HT-29 (cell line): ENCODE data around the gene CAMK4. TPM values are rescaled to one million over a fixed set of nuclear protein-coding genes. Genes with fewer than 3 reads are reported as not detected.

Experiments used
- DNase-seq: peaks from one replicate; pipeline ENCODE4 v3.0.0-alpha.2; 2015; ENCODE audit warnings: low spot score
- total RNA-seq: library from RNA; depleted of rRNA; stranded (reverse); fragments of >200 nt; shearing (Covaris generic); gene quantifications from 2 replicates; pipeline ENCODE4 v1.2.3, GENCODE V29; 2014

The CAMK4 gene
- total RNA-seq, 1 experiment from 2014 or later, result not detected

GRCh38 chr5:111422747-111423720, 198.8 kb downstream of the CAMK4 start:
- no peak for DNase-seq

DNA sequence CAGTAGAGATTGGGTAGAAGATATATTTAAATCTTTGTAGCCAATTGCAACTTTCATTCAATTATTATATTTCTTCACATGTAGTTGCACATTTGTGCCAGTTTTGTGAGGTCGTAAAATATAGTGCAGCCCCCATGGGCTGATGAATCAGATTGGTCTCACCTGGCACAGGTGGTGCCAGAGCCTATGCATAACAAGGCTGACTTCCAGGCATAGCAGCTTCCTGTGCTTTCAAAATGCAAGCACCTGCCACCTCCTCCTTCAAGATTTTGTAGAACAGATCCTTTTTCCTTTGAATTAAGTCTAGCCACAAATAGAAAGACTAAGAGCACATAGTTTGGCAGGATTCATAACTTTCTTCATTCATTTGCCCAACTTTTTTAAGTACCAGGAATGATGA, 201.0 kb downstream of the CAMK4 start:
- no peak for DNase-seq

- DNase-seq, result no peak
These were observed 203.6 kb downstream of the CAMK4 start for GRCh38 chr5:111427762-111428161.

GRCh38 chr5:111432883-111433536, 208.8 kb downstream of the CAMK4 start:
- no peak for DNase-seq

DNA sequence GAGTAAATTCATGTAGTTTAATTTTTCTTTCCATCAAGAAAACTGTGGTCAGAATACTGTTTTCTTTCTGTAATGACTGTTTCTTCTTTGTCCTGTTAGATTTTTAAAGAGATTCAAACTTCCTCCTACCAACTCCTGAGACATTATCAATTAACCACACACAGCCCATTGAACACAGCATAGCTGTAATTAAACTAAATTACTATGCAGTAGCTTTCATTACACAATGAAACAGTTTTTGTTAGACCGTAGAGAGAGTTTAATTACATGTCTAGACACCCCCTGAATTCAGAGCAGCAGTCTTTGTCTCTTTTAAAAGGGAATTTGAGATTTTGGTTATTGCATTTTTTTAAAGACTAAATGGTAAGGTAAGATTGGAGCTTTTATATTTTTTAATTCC, 210.6 kb downstream of the CAMK4 start:
- no peak for DNase-seq

GRCh38 chr5:111439473-111440075, 215.4 kb downstream of the CAMK4 start:
- no peak for DNase-seq

GRCh38 chr5:111447099-111447498, 222.9 kb downstream of the CAMK4 start:
- DNase-seq, result no peak

DNA sequence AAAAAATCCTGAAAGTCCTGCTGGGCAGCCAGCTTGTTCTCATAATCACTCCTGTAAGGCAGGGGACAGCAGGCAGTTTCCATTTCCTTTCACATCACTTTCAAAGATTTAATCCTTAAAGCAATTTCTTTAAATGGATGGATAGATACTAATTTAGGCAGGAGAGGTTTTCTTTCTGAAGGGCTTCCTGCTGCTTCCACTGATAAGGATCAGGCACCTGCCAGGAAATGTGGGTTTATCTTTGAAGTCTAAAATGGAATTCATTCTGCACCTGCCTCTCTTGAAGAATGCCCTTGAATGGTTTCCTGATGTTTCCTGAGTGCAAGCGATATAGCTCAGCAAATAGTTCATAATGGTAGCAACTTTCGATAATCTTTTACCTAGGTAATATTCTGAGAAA, 223.6 kb downstream of the CAMK4 start:
- no peak for DNase-seq

- no peak for DNase-seq
These were observed 229.1 kb downstream of the CAMK4 start for GRCh38 chr5:111453295-111453694.

- no peak for DNase-seq
These were observed 229.6 kb downstream of the CAMK4 start for GRCh38 chr5:111453747-111454146.

DNA sequence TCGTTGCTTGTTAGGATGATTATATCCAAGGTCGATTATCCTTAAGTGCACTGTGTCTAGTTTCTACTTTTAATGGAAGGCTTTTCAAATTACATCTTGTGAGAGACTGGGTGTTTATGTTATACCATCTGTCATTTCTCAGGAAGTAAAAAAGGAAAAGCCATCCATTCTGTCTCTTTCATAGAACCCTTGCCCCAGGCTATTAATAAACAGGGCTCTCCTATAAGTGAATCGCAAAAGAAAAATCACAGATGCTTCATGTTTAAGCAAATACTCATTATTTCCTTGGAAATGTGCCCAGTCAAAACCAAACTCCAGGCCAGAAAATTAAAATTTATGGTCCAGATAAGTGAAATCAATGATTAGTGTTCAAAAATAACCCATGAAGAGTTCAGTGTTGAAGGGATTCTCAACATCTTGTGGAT, 230.0 kb downstream of the CAMK4 start:
- no peak for DNase-seq

DNA sequence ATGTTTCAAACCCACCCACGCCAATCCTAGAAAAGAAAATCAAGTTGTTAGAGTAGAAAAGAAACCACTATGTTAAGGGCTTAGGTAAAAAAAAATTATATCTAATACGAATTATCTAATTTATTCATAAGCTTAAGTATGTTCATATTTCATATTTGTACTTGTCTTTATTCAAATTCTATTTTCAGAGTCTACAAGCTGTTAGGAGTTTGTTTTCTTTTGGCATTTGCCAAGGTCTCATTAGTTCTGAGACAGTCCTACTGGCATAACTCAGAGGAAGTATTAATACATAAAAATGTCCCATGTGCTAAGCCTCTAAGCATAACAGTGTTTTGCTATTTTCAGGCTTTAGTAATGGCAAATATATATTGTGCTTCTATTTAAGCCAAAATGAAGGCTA, 230.6 kb downstream of the CAMK4 start:
- DNase-seq, result no peak

GRCh38 chr5:111461255-111461671, 237.1 kb downstream of the CAMK4 start:
- peak; percentile 16 for DNase-seq

DNA sequence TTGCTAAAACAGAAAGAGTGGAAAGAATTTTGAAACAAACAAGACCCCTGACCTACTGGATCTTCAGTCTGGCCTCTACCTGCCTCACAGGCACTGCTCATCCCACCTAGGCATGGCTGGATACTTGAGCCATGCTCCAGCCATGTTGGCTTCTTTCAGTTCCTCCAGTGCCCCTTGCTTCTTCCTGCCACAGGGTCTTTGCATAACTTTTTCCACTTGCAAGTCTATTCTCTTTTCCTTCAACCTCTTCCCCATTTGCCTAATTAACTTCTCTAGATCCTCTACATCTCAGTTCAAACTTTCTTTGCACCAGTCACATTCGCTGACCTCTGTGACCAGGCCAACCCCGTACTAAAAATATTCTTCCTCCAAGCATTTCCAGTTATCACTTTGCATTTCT, 237.8 kb downstream of the CAMK4 start:
- DNase-seq, result no peak

GRCh38 chr5:111463311-111463710, 239.1 kb downstream of the CAMK4 start:
- no peak for DNase-seq

- no peak for DNase-seq
These were observed 245.2 kb downstream of the CAMK4 start for GRCh38 chr5:111469293-111469896.

DNA sequence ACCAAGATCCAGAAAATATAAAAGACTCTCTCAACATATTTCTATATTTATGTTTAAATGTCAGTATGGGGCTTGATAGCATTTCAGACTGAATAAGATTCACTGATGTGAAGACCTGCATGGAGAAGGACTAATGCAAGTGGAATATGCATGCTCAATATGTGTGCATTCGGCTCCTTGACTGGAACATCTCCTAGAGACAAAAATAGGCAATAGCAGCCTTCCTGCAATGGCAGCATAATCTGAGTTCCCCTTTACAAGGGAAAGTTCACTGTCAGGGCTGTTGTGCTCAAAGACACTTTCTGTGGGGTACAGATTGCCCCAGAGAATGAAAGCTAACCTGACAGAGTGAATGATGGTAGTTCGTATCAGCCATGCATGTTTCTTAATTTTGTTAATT, 245.7 kb downstream of the CAMK4 start:
- no peak for DNase-seq

GRCh38 chr5:111472096-111472495, 247.9 kb downstream of the CAMK4 start:
- no peak for DNase-seq

- DNase-seq, result no peak
These were observed 248.4 kb downstream of the CAMK4 start for GRCh38 chr5:111472579-111472978.

- DNase-seq, result no peak
These were observed 254.1 kb downstream of the CAMK4 start for GRCh38 chr5:111478266-111478665.

DNA sequence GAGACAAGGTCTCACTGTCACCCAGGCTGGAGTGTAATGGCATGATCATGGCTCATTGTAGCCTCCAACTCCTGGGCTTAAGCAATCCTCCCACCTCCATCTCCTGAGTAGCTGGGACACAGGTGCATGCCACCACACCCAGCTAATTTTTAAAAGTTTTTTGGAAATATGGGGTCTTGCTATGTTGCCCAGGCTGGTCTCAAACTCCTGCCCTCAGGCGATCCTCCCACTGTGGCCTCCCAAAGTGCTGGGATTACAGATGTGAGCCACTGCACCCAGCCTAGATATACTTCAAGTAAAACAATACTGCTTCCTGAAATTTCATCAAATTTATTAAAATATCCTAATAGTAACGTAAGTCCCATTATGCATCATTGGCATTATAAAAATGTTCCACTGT, 254.7 kb downstream of the CAMK4 start:
- DNase-seq, result no peak

- no peak for DNase-seq
These were observed 256.2 kb downstream of the CAMK4 start for GRCh38 chr5:111480346-111480745.
